HEK293 (cell line): Measurements from ENCODE around the gene ACTRT2.

Experiments
- HOXA7 ChIP-seq: sonication (generic); formaldehyde crosslinking; IDR thresholded peaks from 2 replicates; pipeline ENCODE4 v1.8.1; 2022; ENCODE audit warnings: missing genetic modification reagents, borderline replicate concordance
- ZBTB7A ChIP-seq: fragments of 450-650 bp; formaldehyde crosslinking; IDR thresholded peaks from 2 replicates; pipeline ENCODE4 v1.5.1; 2016; ENCODE audit warnings: low read depth, missing biosample characterization, missing genetic modification characterization
- ZNF555 ChIP-seq: fragments of 450-650 bp; formaldehyde crosslinking; conservative IDR thresholded peaks from 2 replicates; pipeline ENCODE4 v1.5.1; 2017; ENCODE audit warnings: missing biosample characterization, mild to moderate bottlenecking, missing genetic modification characterization, inconsistent platforms
- TF ChIP-seq, protein P1 (sequence below): fragments of 450-650 bp; formaldehyde crosslinking; IDR thresholded peaks from 2 replicates; pipeline ENCODE4 v1.5.1; 2016; ENCODE audit warnings: missing biosample characterization, missing genetic modification characterization

DNA sequence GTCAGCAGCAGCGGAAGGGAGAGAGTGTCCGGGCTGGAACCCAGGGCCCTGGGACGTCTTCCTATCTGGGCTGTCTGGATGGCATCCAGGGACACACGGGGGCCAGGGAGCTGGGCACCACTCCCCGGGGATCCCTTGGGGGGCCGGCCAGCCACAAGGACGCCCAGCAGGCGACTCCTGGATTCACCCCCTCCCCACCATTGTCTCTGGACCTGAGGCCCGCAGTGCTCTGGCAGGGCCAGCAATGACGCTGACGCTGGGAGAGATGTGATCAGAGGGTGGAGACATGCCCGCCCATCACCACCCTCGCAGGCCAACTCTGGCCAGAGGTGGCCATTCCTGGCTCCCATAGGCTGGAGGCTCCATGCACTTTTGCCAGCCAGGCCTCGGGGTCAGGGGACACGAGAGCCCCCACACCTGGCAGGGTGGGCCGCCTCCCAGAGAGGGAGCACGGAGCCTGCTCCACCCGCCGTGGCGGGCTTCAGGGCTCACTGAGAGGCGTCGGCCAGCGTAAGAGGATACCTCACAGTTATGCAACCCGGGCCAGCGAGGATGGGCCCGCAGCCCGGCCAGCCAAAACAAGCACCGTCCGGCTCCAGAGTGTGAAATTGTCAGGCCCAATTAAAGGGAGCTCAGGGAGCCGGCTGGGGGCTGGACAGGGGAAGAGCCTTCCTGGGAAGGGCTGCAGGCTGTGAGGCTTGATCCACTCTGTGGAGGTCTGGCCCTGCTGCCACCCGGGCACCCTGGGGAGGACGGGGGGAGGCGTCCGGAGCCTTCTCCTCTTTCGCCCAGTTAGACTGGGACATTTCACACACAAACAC lies 10.3 kb downstream of the ACTRT2 start:
- TF ChIP-seq ZBTB7A (tag by site-specific recombination) = no peak
- no peak for TF ChIP-seq ZNF555 (tag by site-specific recombination)
- TF ChIP-seq, protein P1, sequence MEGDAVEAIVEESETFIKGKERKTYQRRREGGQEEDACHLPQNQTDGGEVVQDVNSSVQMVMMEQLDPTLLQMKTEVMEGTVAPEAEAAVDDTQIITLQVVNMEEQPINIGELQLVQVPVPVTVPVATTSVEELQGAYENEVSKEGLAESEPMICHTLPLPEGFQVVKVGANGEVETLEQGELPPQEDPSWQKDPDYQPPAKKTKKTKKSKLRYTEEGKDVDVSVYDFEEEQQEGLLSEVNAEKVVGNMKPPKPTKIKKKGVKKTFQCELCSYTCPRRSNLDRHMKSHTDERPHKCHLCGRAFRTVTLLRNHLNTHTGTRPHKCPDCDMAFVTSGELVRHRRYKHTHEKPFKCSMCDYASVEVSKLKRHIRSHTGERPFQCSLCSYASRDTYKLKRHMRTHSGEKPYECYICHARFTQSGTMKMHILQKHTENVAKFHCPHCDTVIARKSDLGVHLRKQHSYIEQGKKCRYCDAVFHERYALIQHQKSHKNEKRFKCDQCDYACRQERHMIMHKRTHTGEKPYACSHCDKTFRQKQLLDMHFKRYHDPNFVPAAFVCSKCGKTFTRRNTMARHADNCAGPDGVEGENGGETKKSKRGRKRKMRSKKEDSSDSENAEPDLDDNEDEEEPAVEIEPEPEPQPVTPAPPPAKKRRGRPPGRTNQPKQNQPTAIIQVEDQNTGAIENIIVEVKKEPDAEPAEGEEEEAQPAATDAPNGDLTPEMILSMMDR = no peak
- TF ChIP-seq HOXA7 (CRISPR knock-in tag) = no peak
